HG03521 (cell line): Measurements from ENCODE around the gene AEN.

Experiments
- ATAC-seq: cut with Tn5 transposase; IDR thresholded peaks from one replicate; pipeline ENCODE4 v1.9.1; 2021; ENCODE audit warnings: mild to moderate bottlenecking, moderate library complexity; ENCODE audit not compliant: unreplicated experiment

Gene AEN

GRCh38 chr15:88613074-88613944, 7.8 kb upstream of the AEN start:
- ATAC-seq = no peak

- peak; percentile 50 for ATAC-seq
These were observed 5.6 kb upstream of the AEN start for GRCh38 chr15:88615303-88616107.

- no peak for ATAC-seq
These were observed 4.9 kb upstream of the AEN start for GRCh38 chr15:88616240-88616639.

- no peak for ATAC-seq
These were observed 4.0 kb upstream of the AEN start for GRCh38 chr15:88617031-88617722.

GRCh38 chr15:88617790-88618189, 3.4 kb upstream of the AEN start:
- ATAC-seq = no peak

GRCh38 chr15:88618686-88619085, 2.5 kb upstream of the AEN start:
- no peak for ATAC-seq

- ATAC-seq = no peak
These were observed 1.3 kb upstream of the AEN start for GRCh38 chr15:88619796-88620195.

GRCh38 chr15:88621789-88622604, 857 bp downstream of the AEN start:
- ATAC-seq = peak; percentile 26

GRCh38 chr15:88622605-88622975, 1.4 kb downstream of the AEN start:
- no peak for ATAC-seq

GRCh38 chr15:88623061-88623460, 1.9 kb downstream of the AEN start:
- no peak for ATAC-seq

GRCh38 chr15:88623632-88624031, 2.5 kb downstream of the AEN start:
- no peak for ATAC-seq

GRCh38 chr15:88624156-88624970, 3.2 kb downstream of the AEN start:
- peak; percentile 27 for ATAC-seq

GRCh38 chr15:88624971-88625490, 3.9 kb downstream of the AEN start:
- no peak for ATAC-seq

- ATAC-seq = no peak
These were observed 5.0 kb downstream of the AEN start for GRCh38 chr15:88625943-88626741.

GRCh38 chr15:88627463-88627862, 6.3 kb downstream of the AEN start:
- no peak for ATAC-seq

- ATAC-seq = no peak
These were observed 7.0 kb downstream of the AEN start for GRCh38 chr15:88628018-88628654.

- ATAC-seq = no peak
These were observed 7.9 kb downstream of the AEN start for GRCh38 chr15:88629071-88629470.

- no peak for ATAC-seq
These were observed 9.1 kb downstream of the AEN start for GRCh38 chr15:88630141-88630721.
